ENCODE measurements around the gene ACP6.

ACP6 gene

GRCh38 chr1:147647796-147648633 is 22.3 kb downstream of the ACP6 start:
- no peaks in the 10 kb centered on the region for H3K4me1 ChIP-seq (ENCODE audit: control insufficient read depth, insufficient read depth, low read length)
- H3K27me3 ChIP-seq (ENCODE audit: control insufficient read depth, insufficient read depth, low read length): no peaks in the 10 kb centered on the region
- no peak overlapping the region for H3K9ac ChIP-seq (ENCODE audit: low read depth, low read length)
- H3K36me3 ChIP-seq (ENCODE audit: control insufficient read depth, insufficient read depth, low read length): peaks cover 14% of the 10 kb centered on the region
- no peak overlapping the region for H3K4me3 ChIP-seq (ENCODE audit: low read depth, low read length)
- H3K9me3 ChIP-seq (ENCODE audit: control insufficient read depth, insufficient read depth, low read length): no peaks in the 10 kb centered on the region

- H3K27me3 ChIP-seq (ENCODE audit: control insufficient read depth, insufficient read depth, low read length): no peaks in the 10 kb centered on the region
- no peaks in the 10 kb centered on the region for H3K9me3 ChIP-seq (ENCODE audit: control insufficient read depth, insufficient read depth, low read length)
- H3K4me3 ChIP-seq (ENCODE audit: low read depth, low read length): no peak overlapping the region
- peaks cover 7% of the 10 kb centered on the region for H3K4me1 ChIP-seq (ENCODE audit: control insufficient read depth, insufficient read depth, low read length)
- peaks cover 4% of the 10 kb centered on the region for H3K36me3 ChIP-seq (ENCODE audit: control insufficient read depth, insufficient read depth, low read length)
- no peak overlapping the region for H3K9ac ChIP-seq (ENCODE audit: low read depth, low read length)
These were observed 26.4 kb downstream of the ACP6 start for GRCh38 chr1:147643974-147644373.

- no peaks in the 10 kb centered on the region for H3K27me3 ChIP-seq (ENCODE audit: control insufficient read depth, insufficient read depth, low read length)
- H3K9ac ChIP-seq (ENCODE audit: low read depth, low read length): no peak overlapping the region
- H3K4me1 ChIP-seq (ENCODE audit: control insufficient read depth, insufficient read depth, low read length): peaks cover 7% of the 10 kb centered on the region
- no peak overlapping the region for H3K4me3 ChIP-seq (ENCODE audit: low read depth, low read length)
- H3K36me3 ChIP-seq (ENCODE audit: control insufficient read depth, insufficient read depth, low read length): peaks cover 4% of the 10 kb centered on the region
- no peaks in the 10 kb centered on the region for H3K9me3 ChIP-seq (ENCODE audit: control insufficient read depth, insufficient read depth, low read length)
These were observed 28.4 kb downstream of the ACP6 start for GRCh38 chr1:147641695-147642592.

GRCh38 chr1:147641291-147641690 is 29.0 kb downstream of the ACP6 start:
- Histone ChIP-seq H3K36me3 (ENCODE audit: control insufficient read depth, insufficient read depth, low read length) (peaks cover 4% of the 10 kb centered on the region), H3K27me3 (ENCODE audit: control insufficient read depth, insufficient read depth, low read length) (no peaks in the 10 kb centered on the region), H3K4me1 (ENCODE audit: control insufficient read depth, insufficient read depth, low read length) (peaks cover 7% of the 10 kb centered on the region), H3K4me3 (ENCODE audit: low read depth, low read length) (no peak overlapping the region), H3K9ac (ENCODE audit: low read depth, low read length) (no peak overlapping the region), H3K9me3 (ENCODE audit: control insufficient read depth, insufficient read depth, low read length) (no peaks in the 10 kb centered on the region)

GRCh38 chr1:147640553-147641165 is 29.7 kb downstream of the ACP6 start:
- Histone ChIP-seq H3K27me3 (ENCODE audit: control insufficient read depth, insufficient read depth, low read length) (no peaks in the 10 kb centered on the region), H3K9me3 (ENCODE audit: control insufficient read depth, insufficient read depth, low read length) (no peaks in the 10 kb centered on the region), H3K4me3 (ENCODE audit: low read depth, low read length) (no peak overlapping the region), H3K4me1 (ENCODE audit: control insufficient read depth, insufficient read depth, low read length) (peaks cover 7% of the 10 kb centered on the region), H3K9ac (ENCODE audit: low read depth, low read length) (no peak overlapping the region), H3K36me3 (ENCODE audit: control insufficient read depth, insufficient read depth, low read length) (peaks cover 4% of the 10 kb centered on the region)

GRCh38 chr1:147636314-147636713 is 34.0 kb downstream of the ACP6 start:
- Histone ChIP-seq H3K27me3 (ENCODE audit: control insufficient read depth, insufficient read depth, low read length) (no peaks in the 10 kb centered on the region), H3K36me3 (ENCODE audit: control insufficient read depth, insufficient read depth, low read length) (no peaks in the 10 kb centered on the region)

GRCh38 chr1:147635342-147635741 is 35.0 kb downstream of the ACP6 start:
- no peak overlapping the region for H3K4me3 ChIP-seq (ENCODE audit: low read depth, low read length)
- H3K36me3 ChIP-seq (ENCODE audit: control insufficient read depth, insufficient read depth, low read length): no peaks in the 10 kb centered on the region
- H3K9me3 ChIP-seq (ENCODE audit: control insufficient read depth, insufficient read depth, low read length): no peaks in the 10 kb centered on the region
- H3K4me1 ChIP-seq (ENCODE audit: control insufficient read depth, insufficient read depth, low read length): no peaks in the 10 kb centered on the region
- H3K9ac ChIP-seq (ENCODE audit: low read depth, low read length): no peak overlapping the region
- no peaks in the 10 kb centered on the region for H3K27me3 ChIP-seq (ENCODE audit: control insufficient read depth, insufficient read depth, low read length)

More at GRCh38 chr1:147636314-147636713, 34.0 kb downstream of the ACP6 start:
- no peaks in the 10 kb centered on the region for H3K9me3 ChIP-seq (ENCODE audit: control insufficient read depth, insufficient read depth, low read length)
- H3K4me1 ChIP-seq (ENCODE audit: control insufficient read depth, insufficient read depth, low read length): peaks cover 4% of the 10 kb centered on the region
- H3K4me3 ChIP-seq (ENCODE audit: low read depth, low read length): no peak overlapping the region
- no peak overlapping the region for H3K9ac ChIP-seq (ENCODE audit: low read depth, low read length)

GRCh38 chr1:147634645-147635044 is 35.7 kb downstream of the ACP6 start:
- Histone ChIP-seq H3K4me3 (ENCODE audit: low read depth, low read length) (no peak overlapping the region), H3K27me3 (ENCODE audit: control insufficient read depth, insufficient read depth, low read length) (no peaks in the 10 kb centered on the region), H3K4me1 (ENCODE audit: control insufficient read depth, insufficient read depth, low read length) (no peaks in the 10 kb centered on the region), H3K9ac (ENCODE audit: low read depth, low read length) (no peak overlapping the region), H3K9me3 (ENCODE audit: control insufficient read depth, insufficient read depth, low read length) (no peaks in the 10 kb centered on the region), H3K36me3 (ENCODE audit: control insufficient read depth, insufficient read depth, low read length) (no peaks in the 10 kb centered on the region)

- Histone ChIP-seq H3K9ac (ENCODE audit: low read depth, low read length) (no peak overlapping the region), H3K27me3 (ENCODE audit: control insufficient read depth, insufficient read depth, low read length) (no peaks in the 10 kb centered on the region), H3K4me3 (ENCODE audit: low read depth, low read length) (no peak overlapping the region), H3K4me1 (ENCODE audit: control insufficient read depth, insufficient read depth, low read length) (no peaks in the 10 kb centered on the region), H3K36me3 (ENCODE audit: control insufficient read depth, insufficient read depth, low read length) (no peaks in the 10 kb centered on the region), H3K9me3 (ENCODE audit: control insufficient read depth, insufficient read depth, low read length) (no peaks in the 10 kb centered on the region)
These were observed 36.6 kb downstream of the ACP6 start for GRCh38 chr1:147633759-147634158.

GRCh38 chr1:147631839-147632238 is 38.5 kb downstream of the ACP6 start:
- no peaks in the 10 kb centered on the region for H3K36me3 ChIP-seq (ENCODE audit: control insufficient read depth, insufficient read depth, low read length)
- no peak overlapping the region for H3K4me3 ChIP-seq (ENCODE audit: low read depth, low read length)
- H3K4me1 ChIP-seq (ENCODE audit: control insufficient read depth, insufficient read depth, low read length): no peaks in the 10 kb centered on the region

GRCh38 chr1:147630447-147630846 is 39.9 kb downstream of the ACP6 start:
- Histone ChIP-seq H3K27me3 (ENCODE audit: control insufficient read depth, insufficient read depth, low read length) (no peaks in the 10 kb centered on the region), H3K36me3 (ENCODE audit: control insufficient read depth, insufficient read depth, low read length) (no peaks in the 10 kb centered on the region), H3K9ac (ENCODE audit: low read depth, low read length) (no peak overlapping the region), H3K4me1 (ENCODE audit: control insufficient read depth, insufficient read depth, low read length) (no peaks in the 10 kb centered on the region), H3K9me3 (ENCODE audit: control insufficient read depth, insufficient read depth, low read length) (no peaks in the 10 kb centered on the region), H3K4me3 (ENCODE audit: low read depth, low read length) (no peak overlapping the region)

More at GRCh38 chr1:147631839-147632238, 38.5 kb downstream of the ACP6 start:
- Histone ChIP-seq H3K9ac (ENCODE audit: low read depth, low read length) (no peak overlapping the region), H3K9me3 (ENCODE audit: control insufficient read depth, insufficient read depth, low read length) (no peaks in the 10 kb centered on the region), H3K27me3 (ENCODE audit: control insufficient read depth, insufficient read depth, low read length) (no peaks in the 10 kb centered on the region)

Data from iPS-15b (cell line).